ENCODE results near the gene CLMN. TPM values are rescaled to one million over a fixed set of nuclear protein-coding genes. Genes with fewer than 3 reads are reported as not detected.

Gene CLMN
- total and polyA plus RNA-seq, 9 of the 15 experiments (the other 6 are each of a cell fraction or from before 2014, with no cell fraction given), result 0.01 to 0.18 (median 0.07) TPM; not detected in 4

DNA sequence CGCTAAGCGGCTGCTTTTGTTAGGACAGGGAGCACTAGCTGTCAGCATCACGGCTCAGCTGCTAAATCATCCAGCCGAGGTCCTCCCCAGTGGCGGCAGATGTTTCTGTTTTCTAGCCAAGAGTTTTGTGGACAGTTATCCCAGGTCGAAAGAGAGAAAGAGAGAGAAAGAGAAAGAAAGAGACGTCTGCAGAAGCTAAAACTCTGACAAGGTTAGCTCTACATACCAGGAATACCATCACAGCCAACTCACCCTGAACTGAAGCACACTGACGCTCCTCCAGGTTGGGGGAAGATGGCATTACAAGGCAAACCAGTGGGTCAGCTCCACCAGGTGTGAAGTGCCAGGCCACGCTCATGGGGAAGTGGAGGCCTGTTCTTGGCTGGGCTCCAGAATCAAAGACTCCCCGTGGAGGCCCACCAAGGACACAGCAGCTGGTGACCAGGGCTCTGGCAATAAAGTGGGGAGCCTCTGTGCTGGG, 97.5 kb downstream of the CLMN start:
- DNase-seq (ENCODE audit: extremely low read depth in 1 of 4, low spot score in 3 of 4) (no peak), ATAC-seq (no peak), FAIRE-seq (no peak)
- no peak overlapping the region for H3K9ac ChIP-seq (ENCODE audit: insufficient read depth in 1 of 2, low read depth in 2 of 2, low read length in 2 of 2)
- BruUV-seq (replicated peaks), result no TSS peak
- H3K9me1 ChIP-seq (ENCODE audit: control insufficient read depth, insufficient read depth, low read length), result no peaks in the 10 kb centered on the region
- H3K4me2 ChIP-seq (ENCODE audit: insufficient read depth, low read length), result no peak overlapping the region
- H2AFZ ChIP-seq (ENCODE audit: low read depth, low read length), result no peak overlapping the region
- in situ Hi-C loops (cut with MboI), result no loop called here
- WGBS (ENCODE audit: insufficient coverage, low coverage, missing lambda C conversion rate), result 3% methylated on average over 5 of the region's 10 CpGs
- intact Hi-C loops (cut with micrococcal nuclease), result loop anchor here (10.0 kb wide), 1 partner anchor 213 kb away; no protein-coding TSS in a partner anchor
- no peaks in the 10 kb centered on the region for H3K36me3 ChIP-seq (ENCODE audit: control insufficient read depth, insufficient read depth, low read length)
- TF ChIP-seq, protein P1, sequence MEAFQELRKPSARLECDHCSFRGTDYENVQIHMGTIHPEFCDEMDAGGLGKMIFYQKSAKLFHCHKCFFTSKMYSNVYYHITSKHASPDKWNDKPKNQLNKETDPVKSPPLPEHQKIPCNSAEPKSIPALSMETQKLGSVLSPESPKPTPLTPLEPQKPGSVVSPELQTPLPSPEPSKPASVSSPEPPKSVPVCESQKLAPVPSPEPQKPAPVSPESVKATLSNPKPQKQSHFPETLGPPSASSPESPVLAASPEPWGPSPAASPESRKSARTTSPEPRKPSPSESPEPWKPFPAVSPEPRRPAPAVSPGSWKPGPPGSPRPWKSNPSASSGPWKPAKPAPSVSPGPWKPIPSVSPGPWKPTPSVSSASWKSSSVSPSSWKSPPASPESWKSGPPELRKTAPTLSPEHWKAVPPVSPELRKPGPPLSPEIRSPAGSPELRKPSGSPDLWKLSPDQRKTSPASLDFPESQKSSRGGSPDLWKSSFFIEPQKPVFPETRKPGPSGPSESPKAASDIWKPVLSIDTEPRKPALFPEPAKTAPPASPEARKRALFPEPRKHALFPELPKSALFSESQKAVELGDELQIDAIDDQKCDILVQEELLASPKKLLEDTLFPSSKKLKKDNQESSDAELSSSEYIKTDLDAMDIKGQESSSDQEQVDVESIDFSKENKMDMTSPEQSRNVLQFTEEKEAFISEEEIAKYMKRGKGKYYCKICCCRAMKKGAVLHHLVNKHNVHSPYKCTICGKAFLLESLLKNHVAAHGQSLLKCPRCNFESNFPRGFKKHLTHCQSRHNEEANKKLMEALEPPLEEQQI (IDR thresholded peaks at IDR 0.05), result no peak
- TF ChIP-seq HDAC1 (IDR thresholded peaks at IDR 0.05) (no peak), FOSL1 (tag; conservative IDR thresholded peaks at IDR 0.05) (no peak), HMG20A (CRISPR knock-in tag; conservative IDR thresholded peaks at IDR 0.05) (no peak), STAG1 (CRISPR knock-in tag; IDR thresholded peaks at IDR 0.05; ENCODE audit: borderline replicate concordance) (no peak), CBFA2T2 (conservative IDR thresholded peaks at IDR 0.05) (no peak), ZC3H8 (IDR thresholded peaks at IDR 0.05) (no peak), SREBF2 (CRISPR knock-in tag; IDR thresholded peaks at IDR 0.05) (no peak), SP2 (IDR thresholded peaks at IDR 0.05; ENCODE audit: extremely low read depth, low read depth, low read length, poor library complexity, severe bottlenecking) (no peak), SPI1 (IDR thresholded peaks at IDR 0.05; ENCODE audit: borderline replicate concordance, low read depth, low read length) (no peak), SETDB1 (IDR thresholded peaks at IDR 0.05; ENCODE audit: low read length) (no peak), CBX8 (IDR thresholded peaks at IDR 0.05; ENCODE audit: borderline replicate concordance, extremely low read depth, low read depth, low read length, poor library complexity, severe bottlenecking) (no peak), ZNF165 (CRISPR knock-in tag; IDR thresholded peaks at IDR 0.05; ENCODE audit: borderline replicate concordance) (no peak), ZNF76 (CRISPR knock-in tag; IDR thresholded peaks at IDR 0.05; ENCODE audit: borderline replicate concordance) (no peak), CHD4 (IDR thresholded peaks at IDR 0.05; ENCODE audit: insufficient read depth, insufficient replicate concordance, low read depth, low read length, poor library complexity, severe bottlenecking) (no peak), BCOR (IDR thresholded peaks at IDR 0.05) (no peak)
- TF ChIP-seq, protein P2, sequence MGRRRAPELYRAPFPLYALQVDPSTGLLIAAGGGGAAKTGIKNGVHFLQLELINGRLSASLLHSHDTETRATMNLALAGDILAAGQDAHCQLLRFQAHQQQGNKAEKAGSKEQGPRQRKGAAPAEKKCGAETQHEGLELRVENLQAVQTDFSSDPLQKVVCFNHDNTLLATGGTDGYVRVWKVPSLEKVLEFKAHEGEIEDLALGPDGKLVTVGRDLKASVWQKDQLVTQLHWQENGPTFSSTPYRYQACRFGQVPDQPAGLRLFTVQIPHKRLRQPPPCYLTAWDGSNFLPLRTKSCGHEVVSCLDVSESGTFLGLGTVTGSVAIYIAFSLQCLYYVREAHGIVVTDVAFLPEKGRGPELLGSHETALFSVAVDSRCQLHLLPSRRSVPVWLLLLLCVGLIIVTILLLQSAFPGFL (CRISPR knock-in tag; IDR thresholded peaks at IDR 0.05), result no peak
- TF ChIP-seq, protein P3, sequence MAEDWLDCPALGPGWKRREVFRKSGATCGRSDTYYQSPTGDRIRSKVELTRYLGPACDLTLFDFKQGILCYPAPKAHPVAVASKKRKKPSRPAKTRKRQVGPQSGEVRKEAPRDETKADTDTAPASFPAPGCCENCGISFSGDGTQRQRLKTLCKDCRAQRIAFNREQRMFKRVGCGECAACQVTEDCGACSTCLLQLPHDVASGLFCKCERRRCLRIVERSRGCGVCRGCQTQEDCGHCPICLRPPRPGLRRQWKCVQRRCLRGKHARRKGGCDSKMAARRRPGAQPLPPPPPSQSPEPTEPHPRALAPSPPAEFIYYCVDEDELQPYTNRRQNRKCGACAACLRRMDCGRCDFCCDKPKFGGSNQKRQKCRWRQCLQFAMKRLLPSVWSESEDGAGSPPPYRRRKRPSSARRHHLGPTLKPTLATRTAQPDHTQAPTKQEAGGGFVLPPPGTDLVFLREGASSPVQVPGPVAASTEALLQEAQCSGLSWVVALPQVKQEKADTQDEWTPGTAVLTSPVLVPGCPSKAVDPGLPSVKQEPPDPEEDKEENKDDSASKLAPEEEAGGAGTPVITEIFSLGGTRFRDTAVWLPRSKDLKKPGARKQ (CRISPR knock-in tag; IDR thresholded peaks at IDR 0.05), result no peak
- no peaks in the 10 kb centered on the region for H3K79me2 ChIP-seq (ENCODE audit: control insufficient read depth, insufficient read depth, low read length)
- peaks cover 14 to 64% of the 10 kb centered on the region in 2 experiments for H3K27me3 ChIP-seq (ENCODE audit: control insufficient read depth in 2 of 2, insufficient read depth in 2 of 2, low read length in 2 of 2)
- ChIA-PET POLR2A (no interaction called here), CTCF (ENCODE audit: low intra/inter-chr PET ratio) (no interaction called here)
- H3K9me3 ChIP-seq (replicated peaks; ENCODE audit: control insufficient read depth, insufficient read depth, low read depth, low read length), result no peaks in the 10 kb centered on the region
- no peaks in the 10 kb centered on the region for H4K20me1 ChIP-seq (replicated peaks; ENCODE audit: control insufficient read depth, insufficient read depth, low read length)
- no peaks in the 10 kb centered on the region for H3K4me1 ChIP-seq (replicated peaks in 1 of 2; ENCODE audit: control insufficient read depth in 2 of 2, insufficient read depth in 2 of 2, low read length in 2 of 2)
- H3K27ac ChIP-seq (ENCODE audit: extremely low read depth, low read depth, low read length), result no peak overlapping the region
- H3K4me3 ChIP-seq, result no peak overlapping the region

Data from K562 (cell line).